ENCODE measurements around the gene TCF3. TPM values are rescaled to one million over a fixed set of nuclear protein-coding genes. Genes with fewer than 3 reads are reported as not detected.

The TCF3 gene
- total and polyA plus RNA-seq, 10 of the 15 experiments (the other 5 are each of a cell fraction or from before 2014, with no cell fraction given) = 6.7 to 282 (median 70.7) TPM

DNA sequence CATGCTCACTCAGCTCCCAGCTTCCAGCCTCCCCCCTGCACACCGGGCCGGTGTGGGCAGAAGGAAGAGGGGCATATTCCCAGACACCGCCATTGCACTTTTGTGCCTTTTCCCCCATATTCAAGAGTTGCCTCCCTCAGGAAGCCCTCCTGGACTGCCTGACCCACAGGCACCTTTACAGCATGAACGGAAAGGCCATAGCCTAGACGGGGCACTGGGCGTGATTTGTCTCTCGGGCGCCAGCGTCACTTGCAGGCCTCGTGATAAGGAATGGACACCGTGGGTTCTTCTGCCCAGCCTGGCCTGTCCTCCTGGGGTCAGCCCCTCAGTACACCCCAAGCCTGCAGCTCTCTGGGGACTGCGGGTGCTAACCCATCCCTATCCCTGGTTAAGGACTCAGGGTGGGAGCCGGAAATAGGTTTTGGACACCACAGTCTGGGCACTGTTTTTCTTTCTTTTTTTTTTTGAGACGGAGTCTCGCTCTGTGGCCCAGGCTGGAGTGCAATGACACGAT, 46.2 kb downstream of the TCF3 start (continued):
- TF ChIP-seq SIX5 (IDR thresholded peaks at IDR 0.05; ENCODE audit: low read depth, low read length, severe bottlenecking) (no peak), SIN3A (IDR thresholded peaks at IDR 0.05; ENCODE audit: low read depth, low read length) (0 out of 2 replicates have a peak, but pooled peaks have one; percentile 6), ZNF622 (IDR thresholded peaks at IDR 0.05) (no peak), ZNF217 (IDR thresholded peaks at IDR 0.05) (peak; percentile 54), SMARCA5 (IDR thresholded peaks at IDR 0.05) (peak; percentile 92), SMC3 (IDR thresholded peaks at IDR 0.05; ENCODE audit: borderline replicate concordance, low read length) (no peak), IRF4 (IDR thresholded peaks at IDR 0.05; ENCODE audit: low read depth, low read length) (no peak), TCF12 (IDR thresholded peaks at IDR 0.05; ENCODE audit: low read depth, low read length) (no peak), KLF5 (IDR thresholded peaks at IDR 0.05; ENCODE audit: partially characterized antibody) (no peak), CBX5 (IDR thresholded peaks at IDR 0.05; ENCODE audit: low read depth) (no peak), STAT1 (conservative IDR thresholded peaks at IDR 0.05) (no peak), HDAC6 (IDR thresholded peaks at IDR 0.05; ENCODE audit: unreplicated experiment) (no peak), SUPT20H (IDR thresholded peaks at IDR 0.05; ENCODE audit: borderline replicate concordance, control insufficient read depth, low read depth, low read length) (no peak), NFXL1 (IDR thresholded peaks at IDR 0.05; ENCODE audit: borderline replicate concordance) (no peak), JUNB (IDR thresholded peaks at IDR 0.05) (peak; percentile 1; the same call in 1 of the 2 replicates), HDAC2 (IDR thresholded peaks at IDR 0.05) (no peak), BCL11A (IDR thresholded peaks at IDR 0.05; ENCODE audit: low read depth, low read length) (no peak), RCOR1 (conservative IDR thresholded peaks at IDR 0.05; ENCODE audit: low read depth, low read length) (0 out of 2 replicates have a peak, but pooled peaks have one; percentile 7), NBN (IDR thresholded peaks at IDR 0.05) (0 out of 2 replicates have a peak, but pooled peaks have one; percentile 44), NFYA (IDR thresholded peaks at IDR 0.05; ENCODE audit: borderline replicate concordance, low read depth, low read length) (no peak), ETV6 (conservative IDR thresholded peaks at IDR 0.05 in 1 of 2, IDR thresholded peaks at IDR 0.05 in 1 of 2; ENCODE audit: borderline replicate concordance in 1 of 2, low read depth in 1 of 2) (no peak), MEF2B (IDR thresholded peaks at IDR 0.05; ENCODE audit: partially characterized antibody, poor library complexity, severe bottlenecking) (no peak), POLR2AphosphoS5 (IDR thresholded peaks at IDR 0.05; ENCODE audit: low read length) (no peak), SMAD1 (IDR thresholded peaks at IDR 0.05; ENCODE audit: low read depth, partially characterized antibody) (no peak), SREBF2 (IDR thresholded peaks at IDR 0.05; ENCODE audit: low read length) (no peak), STAT3 (IDR thresholded peaks at IDR 0.05; ENCODE audit: low read depth, low read length) (no peak)
- TF ChIP-seq, protein P1, sequence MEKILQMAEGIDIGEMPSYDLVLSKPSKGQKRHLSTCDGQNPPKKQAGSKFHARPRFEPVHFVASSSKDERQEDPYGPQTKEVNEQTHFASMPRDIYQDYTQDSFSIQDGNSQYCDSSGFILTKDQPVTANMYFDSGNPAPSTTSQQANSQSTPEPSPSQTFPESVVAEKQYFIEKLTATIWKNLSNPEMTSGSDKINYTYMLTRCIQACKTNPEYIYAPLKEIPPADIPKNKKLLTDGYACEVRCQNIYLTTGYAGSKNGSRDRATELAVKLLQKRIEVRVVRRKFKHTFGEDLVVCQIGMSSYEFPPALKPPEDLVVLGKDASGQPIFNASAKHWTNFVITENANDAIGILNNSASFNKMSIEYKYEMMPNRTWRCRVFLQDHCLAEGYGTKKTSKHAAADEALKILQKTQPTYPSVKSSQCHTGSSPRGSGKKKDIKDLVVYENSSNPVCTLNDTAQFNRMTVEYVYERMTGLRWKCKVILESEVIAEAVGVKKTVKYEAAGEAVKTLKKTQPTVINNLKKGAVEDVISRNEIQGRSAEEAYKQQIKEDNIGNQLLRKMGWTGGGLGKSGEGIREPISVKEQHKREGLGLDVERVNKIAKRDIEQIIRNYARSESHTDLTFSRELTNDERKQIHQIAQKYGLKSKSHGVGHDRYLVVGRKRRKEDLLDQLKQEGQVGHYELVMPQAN (conservative IDR thresholded peaks at IDR 0.05) = no peak
- TF ChIP-seq, protein P2, sequence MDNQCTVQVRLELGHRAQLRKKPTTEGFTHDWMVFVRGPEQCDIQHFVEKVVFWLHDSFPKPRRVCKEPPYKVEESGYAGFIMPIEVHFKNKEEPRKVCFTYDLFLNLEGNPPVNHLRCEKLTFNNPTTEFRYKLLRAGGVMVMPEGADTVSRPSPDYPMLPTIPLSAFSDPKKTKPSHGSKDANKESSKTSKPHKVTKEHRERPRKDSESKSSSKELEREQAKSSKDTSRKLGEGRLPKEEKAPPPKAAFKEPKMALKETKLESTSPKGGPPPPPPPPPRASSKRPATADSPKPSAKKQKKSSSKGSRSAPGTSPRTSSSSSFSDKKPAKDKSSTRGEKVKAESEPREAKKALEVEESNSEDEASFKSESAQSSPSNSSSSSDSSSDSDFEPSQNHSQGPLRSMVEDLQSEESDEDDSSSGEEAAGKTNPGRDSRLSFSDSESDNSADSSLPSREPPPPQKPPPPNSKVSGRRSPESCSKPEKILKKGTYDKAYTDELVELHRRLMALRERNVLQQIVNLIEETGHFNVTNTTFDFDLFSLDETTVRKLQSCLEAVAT (IDR thresholded peaks at IDR 0.05) = no peak
- TF ChIP-seq, protein P3, sequence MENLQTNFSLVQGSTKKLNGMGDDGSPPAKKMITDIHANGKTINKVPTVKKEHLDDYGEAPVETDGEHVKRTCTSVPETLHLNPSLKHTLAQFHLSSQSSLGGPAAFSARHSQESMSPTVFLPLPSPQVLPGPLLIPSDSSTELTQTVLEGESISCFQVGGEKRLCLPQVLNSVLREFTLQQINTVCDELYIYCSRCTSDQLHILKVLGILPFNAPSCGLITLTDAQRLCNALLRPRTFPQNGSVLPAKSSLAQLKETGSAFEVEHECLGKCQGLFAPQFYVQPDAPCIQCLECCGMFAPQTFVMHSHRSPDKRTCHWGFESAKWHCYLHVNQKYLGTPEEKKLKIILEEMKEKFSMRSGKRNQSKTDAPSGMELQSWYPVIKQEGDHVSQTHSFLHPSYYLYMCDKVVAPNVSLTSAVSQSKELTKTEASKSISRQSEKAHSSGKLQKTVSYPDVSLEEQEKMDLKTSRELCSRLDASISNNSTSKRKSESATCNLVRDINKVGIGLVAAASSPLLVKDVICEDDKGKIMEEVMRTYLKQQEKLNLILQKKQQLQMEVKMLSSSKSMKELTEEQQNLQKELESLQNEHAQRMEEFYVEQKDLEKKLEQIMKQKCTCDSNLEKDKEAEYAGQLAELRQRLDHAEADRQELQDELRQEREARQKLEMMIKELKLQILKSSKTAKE (IDR thresholded peaks at IDR 0.05; ENCODE audit: low read depth, poor library complexity, severe bottlenecking) = no peak

Data from GM12878 (cell line).